NOMO-1 (cell line): ENCODE measurements around the gene GID4.
A peak's percentile ranks its signal among the peaks of the same experiment; 100 is the strongest.
"Not testable (repeated sequence)": the region's sequence is repeated elsewhere in the genome, so short reads cannot be mapped to it uniquely, and the experiment has no call there.

Experiments
- DNase-seq, 2 experiments: peaks; one replicate each; lab custom pipeline; 2025; ENCODE audit not compliant: unreplicated experiment in 2 of 2; lab: John Stamatoyannopoulos, UW

GID4 gene

GRCh38 chr17:18038861-18039534 lies at the start of gene GID4, which contains the start of gene ATPAF2:
TSS of gene GID4 (plus strand) at chr17:18039408. CDS start at chr17:18039465, 57 bp downstream.
TSS of gene ATPAF2 (minus strand) at chr17:18039168. CDS start at chr17:18039013, 155 bp downstream.
- peak; percentile 98 to 100 for DNase-seq

GRCh38 chr17:17989618-17990017 lies 49.6 kb upstream of the GID4 start:
- DNase-seq: no peak

- no peak for DNase-seq
Observed at GRCh38 chr17:17990282-17990681, 48.9 kb upstream of the GID4 start.

GRCh38 chr17:17993366-17993765 lies 45.8 kb upstream of the GID4 start:
- DNase-seq: no peak

- DNase-seq: no peak
Observed at GRCh38 chr17:17993852-17994251, 45.4 kb upstream of the GID4 start.

- DNase-seq: no peak
Observed at GRCh38 chr17:17994271-17995069, 44.7 kb upstream of the GID4 start.

GRCh38 chr17:17995887-17996286 lies 43.3 kb upstream of the GID4 start:
- DNase-seq: not testable (repeated sequence)

- no peak for DNase-seq
Observed at GRCh38 chr17:17998934-17999333, 40.3 kb upstream of the GID4 start.

GRCh38 chr17:17999364-18000029 lies 39.7 kb upstream of the GID4 start:
- DNase-seq: no peak

- no peak for DNase-seq
Observed at GRCh38 chr17:18000030-18000408, 39.2 kb upstream of the GID4 start.

- no peak for DNase-seq
Observed at GRCh38 chr17:18002171-18002570, 37.0 kb upstream of the GID4 start.

- DNase-seq: no peak
Observed at GRCh38 chr17:18004345-18004744, 34.9 kb upstream of the GID4 start.

GRCh38 chr17:18004884-18005305 lies 34.3 kb upstream of the GID4 start:
- no peak for DNase-seq

- DNase-seq: no peak
Observed at GRCh38 chr17:18005496-18005895, 33.7 kb upstream of the GID4 start.

- no peak for DNase-seq
Observed at GRCh38 chr17:18006495-18007239, 32.5 kb upstream of the GID4 start.

GRCh38 chr17:18008496-18009268 lies 30.5 kb upstream of the GID4 start:
- DNase-seq: no peak

- no peak for DNase-seq
Observed at GRCh38 chr17:18009609-18010420, 29.4 kb upstream of the GID4 start.

- no peak for DNase-seq
Observed at GRCh38 chr17:18011286-18011685, 27.9 kb upstream of the GID4 start.

- no peak for DNase-seq
Observed at GRCh38 chr17:18014006-18014405, 25.2 kb upstream of the GID4 start.
